HUES64 (cell line): ENCODE measurements around the gene DRAM1.

Experiments used
- H3K27ac ChIP-seq: 2 replicates; pipeline ENCODE4 v1.7.0; 2013; ENCODE audit warnings: low read depth, low read length, inconsistent platforms
- H3K27me3 ChIP-seq: 2 replicates; pipeline ENCODE4 v1.6.1; 2013; ENCODE audit warnings: mild to moderate bottlenecking, low read length; ENCODE audit not compliant: insufficient read depth
- H3K36me3 ChIP-seq: 2 replicates; pipeline ENCODE4 v1.6.1; 2013; ENCODE audit warnings: mild to moderate bottlenecking, low read length; ENCODE audit not compliant: insufficient read depth
- H3K4me1 ChIP-seq: 2 replicates; pipeline ENCODE4 v1.6.1; 2013; ENCODE audit warnings: mild to moderate bottlenecking, low read length, moderate library complexity; ENCODE audit not compliant: insufficient read depth
- H3K4me3 ChIP-seq: 2 replicates; pipeline ENCODE4 v1.5.1; 2013; ENCODE audit warnings: mild to moderate bottlenecking, low read length, moderate library complexity
- H3K9ac ChIP-seq: 2 replicates; pipeline ENCODE4 v1.6.1; 2013; ENCODE audit warnings: mild to moderate bottlenecking, low read depth, low read length
- H3K9me3 ChIP-seq: 2 replicates; pipeline ENCODE4 v1.6.1; 2013; ENCODE audit warnings: low read depth, low read length; ENCODE audit not compliant: insufficient read depth
- WGBS: fragments of 150-250, 120-280 bp; methylation state at CpG from one replicate; pipeline ENCODE4 v1.1.7; 2013; ENCODE audit warnings: missing lambda C conversion rate; 5-methylcytosine and 5-hydroxymethylcytosine counted together

DRAM1 gene

GRCh38 chr12:101945369-101946232 lies 68.2 kb downstream of the DRAM1 start:
- Histone ChIP-seq H3K9ac (no peak overlapping the region), H3K27ac (no peak overlapping the region), H3K9me3 (no peaks in the 10 kb centered on the region), H3K4me1 (no peaks in the 10 kb centered on the region), H3K4me3 (no peak overlapping the region), H3K36me3 (no peaks in the 10 kb centered on the region), H3K27me3 (no peaks in the 10 kb centered on the region)
- WGBS, result 91% methylated on average over 15 of the region's 15 CpGs

GRCh38 chr12:101946233-101946611 lies 68.8 kb downstream of the DRAM1 start:
- no peaks in the 10 kb centered on the region for H3K36me3 ChIP-seq
- no peaks in the 10 kb centered on the region for H3K4me1 ChIP-seq
- no peaks in the 10 kb centered on the region for H3K9me3 ChIP-seq
- H3K27ac ChIP-seq, result no peak overlapping the region
- H3K27me3 ChIP-seq, result no peaks in the 10 kb centered on the region
- H3K4me3 ChIP-seq, result no peak overlapping the region
- WGBS, result 94% methylated on average over 1 of the region's 1 CpG
- H3K9ac ChIP-seq, result no peak overlapping the region

DNA sequence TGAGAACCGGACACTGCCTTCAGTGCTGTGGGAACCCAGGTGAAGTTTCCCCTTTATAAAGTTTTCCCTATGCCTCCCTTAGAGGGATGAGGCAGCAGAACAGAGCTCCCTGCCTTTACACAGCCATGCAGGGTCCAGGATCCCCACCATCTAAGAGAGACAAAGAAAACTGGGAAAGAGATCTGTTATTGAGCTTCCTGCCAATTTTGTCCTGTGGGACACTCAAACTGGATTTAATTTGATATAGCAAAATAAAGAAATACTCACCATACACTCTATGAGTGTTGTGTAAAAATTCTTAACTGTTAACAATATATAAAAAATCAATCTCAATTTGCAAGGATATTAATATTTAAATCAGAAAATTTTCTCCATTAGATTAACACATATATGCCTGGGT lies 69.9 kb downstream of the DRAM1 start:
- H3K4me1 ChIP-seq, result no peaks in the 10 kb centered on the region
- 100% methylated on average over 1 of the region's 1 CpG for WGBS
- H3K27ac ChIP-seq, result no peak overlapping the region

GRCh38 chr12:101948365-101948764 lies 71.0 kb downstream of the DRAM1 start:
- H3K9me3 ChIP-seq, result no peaks in the 10 kb centered on the region
- no peaks in the 10 kb centered on the region for H3K4me1 ChIP-seq
- H3K27ac ChIP-seq, result no peak overlapping the region
- no peaks in the 10 kb centered on the region for H3K27me3 ChIP-seq
- no peaks in the 10 kb centered on the region for H3K36me3 ChIP-seq
- H3K9ac ChIP-seq, result no peak overlapping the region
- H3K4me3 ChIP-seq, result no peak overlapping the region
- 95% methylated on average over 3 of the region's 3 CpGs for WGBS

More for the DNA sequence above, 69.9 kb downstream of the DRAM1 start:
- Histone ChIP-seq H3K4me3 (no peak overlapping the region), H3K27me3 (no peaks in the 10 kb centered on the region), H3K9ac (no peak overlapping the region), H3K9me3 (no peaks in the 10 kb centered on the region), H3K36me3 (no peaks in the 10 kb centered on the region)

- Histone ChIP-seq H3K9ac (no peak overlapping the region), H3K36me3 (no peaks in the 10 kb centered on the region), H3K27ac (no peak overlapping the region), H3K27me3 (no peaks in the 10 kb centered on the region), H3K9me3 (no peaks in the 10 kb centered on the region), H3K4me1 (no peaks in the 10 kb centered on the region), H3K4me3 (no peak overlapping the region)
- WGBS, result 90% methylated on average over 5 of the region's 6 CpGs
Observed at GRCh38 chr12:101951002-101951670, 73.8 kb downstream of the DRAM1 start.

DNA sequence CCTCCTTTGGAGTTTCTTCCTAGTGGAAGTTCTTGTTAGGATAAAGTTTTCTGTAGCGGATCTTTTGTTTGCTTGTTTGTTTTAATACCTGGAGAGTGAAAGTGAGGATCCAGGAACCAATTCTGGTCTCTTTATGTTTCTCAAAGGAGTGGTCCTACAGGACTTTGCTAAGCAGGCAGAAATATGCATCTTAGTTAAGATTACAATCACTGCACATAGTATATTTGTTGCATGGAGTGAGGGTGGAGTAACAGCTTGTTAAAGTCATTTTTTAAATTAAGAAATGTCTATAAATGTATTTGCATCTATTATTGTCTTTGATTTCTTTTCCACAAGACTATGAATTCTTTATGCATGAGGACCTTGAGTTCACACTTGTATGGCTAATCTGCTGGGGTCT lies 76.7 kb downstream of the DRAM1 start:
- Histone ChIP-seq H3K27ac (no peak overlapping the region), H3K9me3 (no peaks in the 10 kb centered on the region), H3K4me3 (no peak overlapping the region), H3K27me3 (no peaks in the 10 kb centered on the region), H3K36me3 (no peaks in the 10 kb centered on the region), H3K9ac (no peak overlapping the region), H3K4me1 (no peaks in the 10 kb centered on the region)
- WGBS, result 94% methylated on average over 1 of the region's 1 CpG

DNA sequence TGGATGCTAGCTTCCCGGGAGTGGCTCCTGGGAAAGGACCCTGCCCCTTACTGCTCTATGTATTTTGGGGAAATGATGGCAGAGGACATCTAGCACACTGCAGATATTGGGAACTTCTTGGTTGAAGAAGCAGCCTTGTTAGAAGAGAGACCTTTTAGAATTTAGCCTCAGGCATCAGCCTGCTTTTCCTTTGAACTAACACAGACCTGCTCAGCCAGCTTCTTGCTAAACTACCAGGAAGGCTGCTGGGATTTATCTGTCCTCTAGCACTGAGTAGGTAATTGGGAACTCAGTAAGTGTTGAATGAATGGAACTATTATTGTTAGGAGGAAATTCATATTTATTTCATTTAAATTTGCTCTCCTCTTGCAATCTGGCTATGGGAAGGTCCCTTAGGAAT lies 77.3 kb downstream of the DRAM1 start:
- 95% methylated on average over 1 of the region's 1 CpG for WGBS
- Histone ChIP-seq H3K9me3 (peaks cover 4% of the 10 kb centered on the region; the same call in 1 of the 2 replicates), H3K4me3 (no peak overlapping the region), H3K27ac (no peak overlapping the region), H3K27me3 (no peaks in the 10 kb centered on the region), H3K36me3 (no peaks in the 10 kb centered on the region), H3K9ac (no peak overlapping the region), H3K4me1 (no peaks in the 10 kb centered on the region)

- H3K27me3 ChIP-seq, result no peaks in the 10 kb centered on the region
- no peak overlapping the region for H3K9ac ChIP-seq
- H3K27ac ChIP-seq, result no peak overlapping the region
- H3K4me1 ChIP-seq, result no peaks in the 10 kb centered on the region
- peaks cover 5% of the 10 kb centered on the region; the same call in 1 of the 2 replicates for H3K9me3 ChIP-seq
- 94% methylated on average over 2 of the region's 9 CpGs for WGBS
- H3K36me3 ChIP-seq, result no peaks in the 10 kb centered on the region
- H3K4me3 ChIP-seq, result no peak overlapping the region
Observed at GRCh38 chr12:101957252-101957959, 80.0 kb downstream of the DRAM1 start.

- H3K27me3 ChIP-seq, result no peaks in the 10 kb centered on the region
- H3K4me1 ChIP-seq, result no peaks in the 10 kb centered on the region
- H3K9me3 ChIP-seq, result peaks cover 5% of the 10 kb centered on the region; the same call in 1 of the 2 replicates
- H3K4me3 ChIP-seq, result no peak overlapping the region
- 93% methylated on average over 2 of the region's 2 CpGs for WGBS
- no peaks in the 10 kb centered on the region for H3K36me3 ChIP-seq
- no peak overlapping the region for H3K27ac ChIP-seq
- no peak overlapping the region for H3K9ac ChIP-seq
Observed at GRCh38 chr12:101959607-101960006, 82.2 kb downstream of the DRAM1 start.

DNA sequence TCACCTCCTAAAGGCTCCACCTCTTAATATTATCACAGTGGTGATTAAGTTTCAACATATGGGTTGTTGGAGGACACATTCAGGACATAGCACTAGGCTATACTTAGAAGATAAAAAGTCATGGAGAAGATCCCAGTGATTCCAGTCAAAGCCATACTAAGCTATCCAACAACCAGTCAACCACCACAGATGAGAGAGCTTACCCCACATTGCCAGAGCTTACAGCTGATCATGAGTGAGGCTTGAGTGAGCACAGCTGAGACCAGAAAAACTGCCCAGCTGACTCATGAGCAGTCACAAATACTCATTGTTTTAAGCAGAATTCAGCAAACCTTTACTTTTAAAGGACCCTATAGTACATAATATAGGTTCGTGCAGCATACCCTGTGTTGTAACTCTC lies 85.1 kb downstream of the DRAM1 start:
- no peak overlapping the region for H3K4me3 ChIP-seq
- H3K27ac ChIP-seq, result no peak overlapping the region
- peaks cover 5% of the 10 kb centered on the region; the same call in 1 of the 2 replicates for H3K9me3 ChIP-seq
- WGBS, result 82% methylated on average over 1 of the region's 1 CpG
- no peaks in the 10 kb centered on the region for H3K27me3 ChIP-seq
- H3K9ac ChIP-seq, result no peak overlapping the region
- H3K36me3 ChIP-seq, result no peaks in the 10 kb centered on the region
- H3K4me1 ChIP-seq, result no peaks in the 10 kb centered on the region

DNA sequence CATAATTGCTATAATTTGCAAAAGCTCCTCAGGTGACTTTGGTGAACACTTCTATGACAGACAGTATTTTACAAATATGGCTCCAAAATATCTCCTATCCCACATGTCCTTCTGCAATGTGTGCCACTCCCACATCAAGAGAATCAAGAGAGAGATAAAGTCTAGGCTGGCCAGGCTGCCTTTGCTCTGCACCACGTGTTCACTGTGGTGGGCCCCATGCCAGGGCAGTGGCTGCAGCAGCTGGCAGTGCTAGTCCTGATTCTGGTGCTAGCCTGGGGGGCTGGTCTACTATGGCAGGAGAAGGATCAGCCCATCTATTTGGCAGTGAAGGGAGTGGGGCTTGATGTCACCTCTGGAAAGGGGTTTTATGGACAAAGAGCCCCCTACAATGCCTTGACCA lies 86.3 kb downstream of the DRAM1 start:
- Histone ChIP-seq H3K4me3 (no peak overlapping the region), H3K9me3 (peaks cover 5% of the 10 kb centered on the region; the same call in 1 of the 2 replicates), H3K9ac (no peak overlapping the region), H3K27ac (no peak overlapping the region), H3K36me3 (no peaks in the 10 kb centered on the region), H3K4me1 (no peaks in the 10 kb centered on the region), H3K27me3 (no peaks in the 10 kb centered on the region)
- WGBS, result 77% methylated on average over 1 of the region's 1 CpG
